CD14-positive monocyte (primary cell): Measurements from ENCODE around the gene GLRB. TPM values are rescaled to one million over a fixed set of nuclear protein-coding genes. Genes with fewer than 3 reads are reported as not detected.

Experiments used
- DNase-seq, 3 donors: peaks; one replicate each; pipeline ENCODE4 v3.0.0-alpha.2; 2011 to 2022
- H2AFZ ChIP-seq: 2 replicates; pipeline ENCODE4 v1.6.0; 2012; ENCODE audit warnings: mild to moderate bottlenecking, low read depth, low read length, inconsistent platforms; ENCODE audit not compliant: insufficient read depth, poor library complexity, severe bottlenecking
- H3K27ac ChIP-seq, 2 donors: 1 replicate in 1 of 2; 2 replicates in 1 of 2; pipeline ENCODE4 v1.5.1; 2012 to 2013; ENCODE audit warnings: low read length in 2 of 2, control low read depth in 1 of 2, inconsistent platforms in 1 of 2, low read depth in 1 of 2, mild to moderate bottlenecking in 1 of 2
- H3K27me3 ChIP-seq, 2 donors: one replicate each; pipeline versions ENCODE4 v1.6.0 to v1.6.1; 2011 to 2013; ENCODE audit warnings: low read length in 2 of 2; ENCODE audit not compliant: control insufficient read depth in 2 of 2, insufficient read depth in 2 of 2
- H3K36me3 ChIP-seq, 2 donors: replicated peaks in 1 of 2; 1 replicate in 1 of 2; 2 replicates in 1 of 2; pipeline versions ENCODE4 v1.5.1 to v1.6.1; 2012 to 2013; ENCODE audit warnings: low read length in 2 of 2, control low read depth in 1 of 2, inconsistent platforms in 1 of 2, mild to moderate bottlenecking in 1 of 2; ENCODE audit not compliant: insufficient read depth in 2 of 2, control insufficient read depth in 1 of 2
- H3K4me1 ChIP-seq, 2 donors: 1 replicate in 1 of 2; 2 replicates in 1 of 2; pipeline versions ENCODE4 v1.5.1 to v1.6.1; 2012 to 2013; ENCODE audit warnings: low read length in 2 of 2, control low read depth in 1 of 2, inconsistent platforms in 1 of 2, mild to moderate bottlenecking in 1 of 2, moderate library complexity in 1 of 2; ENCODE audit not compliant: insufficient read depth in 2 of 2, control insufficient read depth in 1 of 2
- H3K4me2 ChIP-seq: replicated peaks from 2 replicates; pipeline ENCODE3; 2012; ENCODE audit warnings: low read length, moderate library complexity, mild to moderate bottlenecking; ENCODE audit not compliant: poor library complexity, severe bottlenecking; ENCODE audit errors: extremely low read depth
- H3K4me3 ChIP-seq, 3 experiments: fragments of 200-600 bp in 1 of 3; sonication (generic) in 1 of 3; replicated peaks in 1 of 3; 1 replicate in 2 of 3; 2 replicates in 1 of 3; pipeline ENCODE4 v1.5.1; 2011 to 2013; ENCODE audit warnings: low read length in 3 of 3, mild to moderate bottlenecking in 3 of 3, control low read depth in 2 of 3, low read depth in 2 of 3, inconsistent platforms in 1 of 3, moderate library complexity in 1 of 3
- H3K79me2 ChIP-seq: 2 replicates; pipeline ENCODE4 v1.6.0; 2012; ENCODE audit warnings: mild to moderate bottlenecking, control low read depth, inconsistent platforms, low read length, moderate library complexity; ENCODE audit not compliant: insufficient read depth
- H3K9ac ChIP-seq: 2 replicates; pipeline ENCODE4 v1.6.0; 2017; ENCODE audit warnings: low read length, mild to moderate bottlenecking; ENCODE audit not compliant: insufficient read depth, poor library complexity, severe bottlenecking
- H3K9me3 ChIP-seq, 2 donors: replicated peaks in 1 of 2; 1 replicate in 1 of 2; 2 replicates in 1 of 2; pipeline versions ENCODE4 v1.5.1 to v1.6.1; 2012 to 2013; ENCODE audit warnings: low read length in 2 of 2, control low read depth in 1 of 2; ENCODE audit not compliant: control insufficient read depth in 1 of 2, insufficient read depth in 1 of 2
- H4K20me1 ChIP-seq: 2 replicates; pipeline ENCODE4 v1.6.0; 2012; ENCODE audit warnings: mild to moderate bottlenecking, low read length, control low read depth, moderate library complexity; ENCODE audit not compliant: insufficient read depth
- H3K27ac Mint-ChIP-seq, 7 donors: one replicate each; pipeline ENCODE4 v1.8.0; 2020; ENCODE audit warnings: mild to moderate bottlenecking in 7 of 7, mixed read lengths in 7 of 7, moderate library complexity in 6 of 7, inconsistent platforms in 2 of 7
- H3K27me3 Mint-ChIP-seq, 3 donors: one replicate each; pipeline ENCODE4 v1.8.0; 2021 to 2022; ENCODE audit warnings: low read depth in 3 of 3, mild to moderate bottlenecking in 3 of 3, mixed read lengths in 3 of 3, moderate library complexity in 3 of 3, inconsistent platforms in 1 of 3
- H3K36me3 Mint-ChIP-seq, 2 donors: one replicate each; pipeline ENCODE4 v1.8.0; 2020; ENCODE audit warnings: mixed read lengths in 2 of 2, inconsistent platforms in 1 of 2, mild to moderate bottlenecking in 1 of 2
- H3K4me1 Mint-ChIP-seq: one replicate; pipeline ENCODE4 v1.8.0; 2020; ENCODE audit warnings: mild to moderate bottlenecking, mixed read lengths
- H3K4me3 Mint-ChIP-seq, 2 donors: one replicate each; pipeline ENCODE4 v1.8.0; 2020; ENCODE audit warnings: mild to moderate bottlenecking in 2 of 2, mixed read lengths in 2 of 2, moderate library complexity in 1 of 2
- H3K9me3 Mint-ChIP-seq, 7 donors: one replicate each; pipeline ENCODE4 v1.8.0; 2020 to 2022; ENCODE audit warnings: mixed read lengths in 7 of 7, mild to moderate bottlenecking in 6 of 7, moderate library complexity in 6 of 7, inconsistent platforms in 2 of 7
- WGBS: methylation state at CpG from one replicate; pipeline ENCODE4 v1.1.5; 2013; ENCODE audit warnings: missing lambda C conversion rate; ENCODE audit not compliant: insufficient coverage; 5-methylcytosine and 5-hydroxymethylcytosine counted together
- intact Hi-C, 2 donors: fragments of 100-400 bp; cut with micrococcal nuclease; formaldehyde crosslinking; loops; one replicate each; pipeline versions ENCODE4 v1.15.0 to v1.15.1; 2023
- polyA plus RNA-seq, 3 donors: library from polyadenylated mRNA; depleted of rRNA in 1 of 3; unstranded in 2 of 3; stranded (reverse) in 1 of 3; fragments of 300-500 nt in 2 of 3; fragments of >200 nt in 1 of 3; fragmentation: Illumina TruSeq in 2 of 3; gene quantifications; 1 replicate in 2 of 3; 2 replicates in 1 of 3; pipeline ENCODE4 v1.2.3, GENCODE V29; 2012 to 2021
- TF ChIP-seq, protein P1 (sequence below): fragments of 200-600 bp; IDR thresholded peaks from one replicate; pipeline ENCODE4 v1.8.0; 2022; ENCODE audit warnings: antibody characterized with exemption, mild to moderate bottlenecking

GLRB gene
- polyA plus RNA-seq, 3 donors, result not detected

DNA sequence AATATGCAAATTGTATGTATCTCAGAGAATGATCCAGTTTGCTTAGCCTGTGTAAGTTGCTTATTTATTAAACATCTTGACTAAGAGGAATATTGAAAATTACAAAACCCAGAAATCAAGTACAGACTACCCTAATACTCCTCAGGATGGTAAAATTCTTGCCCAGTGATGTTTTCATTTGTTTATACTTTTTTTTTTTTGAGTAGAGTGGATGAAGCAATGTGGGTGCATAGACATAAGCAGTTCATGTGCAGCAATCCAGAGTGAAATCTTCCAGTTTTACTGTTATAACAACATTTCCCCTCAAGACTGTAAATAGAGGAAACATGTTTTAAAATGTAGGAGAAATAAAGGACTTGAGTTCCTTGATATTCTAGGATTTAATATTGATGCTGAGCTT, 4.7 kb downstream of the GLRB start:
- TF ChIP-seq, protein P1, sequence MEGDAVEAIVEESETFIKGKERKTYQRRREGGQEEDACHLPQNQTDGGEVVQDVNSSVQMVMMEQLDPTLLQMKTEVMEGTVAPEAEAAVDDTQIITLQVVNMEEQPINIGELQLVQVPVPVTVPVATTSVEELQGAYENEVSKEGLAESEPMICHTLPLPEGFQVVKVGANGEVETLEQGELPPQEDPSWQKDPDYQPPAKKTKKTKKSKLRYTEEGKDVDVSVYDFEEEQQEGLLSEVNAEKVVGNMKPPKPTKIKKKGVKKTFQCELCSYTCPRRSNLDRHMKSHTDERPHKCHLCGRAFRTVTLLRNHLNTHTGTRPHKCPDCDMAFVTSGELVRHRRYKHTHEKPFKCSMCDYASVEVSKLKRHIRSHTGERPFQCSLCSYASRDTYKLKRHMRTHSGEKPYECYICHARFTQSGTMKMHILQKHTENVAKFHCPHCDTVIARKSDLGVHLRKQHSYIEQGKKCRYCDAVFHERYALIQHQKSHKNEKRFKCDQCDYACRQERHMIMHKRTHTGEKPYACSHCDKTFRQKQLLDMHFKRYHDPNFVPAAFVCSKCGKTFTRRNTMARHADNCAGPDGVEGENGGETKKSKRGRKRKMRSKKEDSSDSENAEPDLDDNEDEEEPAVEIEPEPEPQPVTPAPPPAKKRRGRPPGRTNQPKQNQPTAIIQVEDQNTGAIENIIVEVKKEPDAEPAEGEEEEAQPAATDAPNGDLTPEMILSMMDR, result no peak
- Mint-ChIP-seq H3K4me3 (no peak overlapping the region), H3K9me3 (peaks cover 0 to 3% (median 0%) of the 10 kb centered on the region in 7 donors), H3K36me3 (no peaks in the 10 kb centered on the region), H3K27ac (no peak overlapping the region), H3K4me1 (peaks cover 10% of the 10 kb centered on the region), H3K27me3 (peaks cover 16 to 20% (median 17%) of the 10 kb centered on the region in 3 donors)
- H3K79me2 ChIP-seq, result no peaks in the 10 kb centered on the region
- H3K9me3 ChIP-seq, result no peaks in the 10 kb centered on the region
- peaks cover 16 to 23% of the 10 kb centered on the region in 2 donors for H3K27me3 ChIP-seq
- DNase-seq, result no peak
- peaks cover 4 to 9% of the 10 kb centered on the region in 2 donors for H3K4me1 ChIP-seq
- no peak overlapping the region for H3K4me3 ChIP-seq
- H3K9ac ChIP-seq, result no peak overlapping the region
- intact Hi-C loops, result no loop called here
- no peaks in the 10 kb centered on the region for H4K20me1 ChIP-seq
- no peaks in the 10 kb centered on the region for H3K36me3 ChIP-seq
- no peak overlapping the region for H3K4me2 ChIP-seq
- H3K27ac ChIP-seq, result no peak overlapping the region
- no peak overlapping the region for H2AFZ ChIP-seq

DNA sequence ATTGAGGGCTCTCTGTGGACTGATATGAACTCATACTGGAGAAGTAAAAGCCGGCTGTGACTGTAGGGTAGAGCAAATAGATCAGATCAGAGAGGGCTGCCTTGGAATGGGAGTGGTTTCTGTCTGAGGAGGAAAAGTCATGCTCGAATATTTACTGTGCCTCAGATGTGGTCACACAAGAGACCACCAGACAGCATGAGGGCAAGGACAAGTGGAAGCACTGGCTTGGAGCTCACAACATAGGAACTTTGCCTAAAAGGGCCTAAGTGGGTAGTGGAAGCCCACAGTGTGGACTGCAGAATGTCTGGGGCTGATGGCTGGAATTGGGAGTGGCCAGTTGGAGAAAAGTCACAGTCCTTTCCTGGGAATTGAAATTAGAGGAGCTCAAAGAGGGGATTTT, 19.8 kb downstream of the GLRB start:
- no peak overlapping the region for H2AFZ ChIP-seq
- H3K27me3 ChIP-seq, result no peaks in the 10 kb centered on the region
- H3K27ac ChIP-seq, result no peak overlapping the region
- H3K4me3 ChIP-seq, result no peak overlapping the region
- no peaks in the 10 kb centered on the region for H3K36me3 Mint-ChIP-seq
- no peak overlapping the region for H3K9ac ChIP-seq
- H3K4me1 Mint-ChIP-seq, result no peaks in the 10 kb centered on the region
- no peak overlapping the region for H3K4me2 ChIP-seq
- intact Hi-C loops, result no loop called here
- WGBS, result 93% methylated on average over 2 of the region's 2 CpGs
- no peaks in the 10 kb centered on the region for H3K79me2 ChIP-seq
- H3K27me3 Mint-ChIP-seq, result no peaks in the 10 kb centered on the region
- no peaks in the 10 kb centered on the region for H4K20me1 ChIP-seq
- H3K4me1 ChIP-seq, result no peaks in the 10 kb centered on the region
- no peak overlapping the region for H3K27ac Mint-ChIP-seq
- H3K9me3 ChIP-seq, result no peaks in the 10 kb centered on the region
- TF ChIP-seq, protein P1, result no peak
- no peaks in the 10 kb centered on the region for H3K36me3 ChIP-seq
- H3K4me3 Mint-ChIP-seq, result no peak overlapping the region
- no peak for DNase-seq
- H3K9me3 Mint-ChIP-seq, result peaks cover 0 to 1% (median 0%) of the 10 kb centered on the region in 7 donors
